Measurements from ENCODE around the gene REEP3.

- TF ChIP-seq, protein P1, sequence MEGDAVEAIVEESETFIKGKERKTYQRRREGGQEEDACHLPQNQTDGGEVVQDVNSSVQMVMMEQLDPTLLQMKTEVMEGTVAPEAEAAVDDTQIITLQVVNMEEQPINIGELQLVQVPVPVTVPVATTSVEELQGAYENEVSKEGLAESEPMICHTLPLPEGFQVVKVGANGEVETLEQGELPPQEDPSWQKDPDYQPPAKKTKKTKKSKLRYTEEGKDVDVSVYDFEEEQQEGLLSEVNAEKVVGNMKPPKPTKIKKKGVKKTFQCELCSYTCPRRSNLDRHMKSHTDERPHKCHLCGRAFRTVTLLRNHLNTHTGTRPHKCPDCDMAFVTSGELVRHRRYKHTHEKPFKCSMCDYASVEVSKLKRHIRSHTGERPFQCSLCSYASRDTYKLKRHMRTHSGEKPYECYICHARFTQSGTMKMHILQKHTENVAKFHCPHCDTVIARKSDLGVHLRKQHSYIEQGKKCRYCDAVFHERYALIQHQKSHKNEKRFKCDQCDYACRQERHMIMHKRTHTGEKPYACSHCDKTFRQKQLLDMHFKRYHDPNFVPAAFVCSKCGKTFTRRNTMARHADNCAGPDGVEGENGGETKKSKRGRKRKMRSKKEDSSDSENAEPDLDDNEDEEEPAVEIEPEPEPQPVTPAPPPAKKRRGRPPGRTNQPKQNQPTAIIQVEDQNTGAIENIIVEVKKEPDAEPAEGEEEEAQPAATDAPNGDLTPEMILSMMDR (IDR thresholded peaks at IDR 0.05), result no peak
- TF ChIP-seq POLR2A (IDR thresholded peaks at IDR 0.05) (no peak), EP300 (IDR thresholded peaks at IDR 0.05) (no peak)
These were observed 34.1 kb downstream of the REEP3 start for GRCh38 chr10:63555330-63555729.
